Cardiac septum (tissue), 1 donor: ENCODE results near the gene PRDM5. TPM values are rescaled to one million over a fixed set of nuclear protein-coding genes. Genes with fewer than 3 reads are reported as not detected.

Experiments
- DNase-seq: peaks from one replicate; pipeline ENCODE4 v3.0.0-alpha.2; 2020; ENCODE audit warnings: low spot score
- intact Hi-C: fragments of 100-400 bp; cut with DNase I; formaldehyde crosslinking; loops from one replicate; pipeline ENCODE4 v1.14.0; 2022
- total RNA-seq: library from RNA; stranded (reverse); fragmentation: NEBNext Ultra II Directional; extraction: Animal tissue kit (Norgen Biotek cat#: 25700); gene quantifications from one replicate; pipeline ENCODE4 v1.2.1, GENCODE V29; 2021
- donor health status: DM: no; HTN: no; CAD: no.

The PRDM5 gene
- total RNA-seq, 1 donor from 2014 or later = 24.3 TPM

GRCh38 chr4:120725639-120726580 lies 196.6 kb downstream of the PRDM5 start:
- intact Hi-C loops = no loop called here
- no peak for DNase-seq

GRCh38 chr4:120724656-120725055 lies 197.9 kb downstream of the PRDM5 start:
- intact Hi-C loops = loop anchor here (5.0 kb wide), 2 partner anchors 103 to 198 kb away; partner anchors contain the start of gene PRDM5

GRCh38 chr4:120723986-120724385 lies 198.5 kb downstream of the PRDM5 start:
- intact Hi-C loops = loop anchor here (5.0 kb wide), 2 partner anchors 103 to 198 kb away; partner anchors contain the start of gene PRDM5
- no peak for DNase-seq

More at GRCh38 chr4:120724656-120725055, 197.9 kb downstream of the PRDM5 start:
- DNase-seq = no peak

GRCh38 chr4:120723105-120723504 lies 199.4 kb downstream of the PRDM5 start:
- DNase-seq = no peak
- intact Hi-C loops = loop anchor here (5.0 kb wide), 2 partner anchors 104 to 199 kb away; partner anchors contain the start of gene PRDM5

- no peak for DNase-seq
- intact Hi-C loops = loop anchor here (5.0 kb wide), 2 partner anchors 105 to 200 kb away; partner anchors contain the start of gene PRDM5
Measured at GRCh38 chr4:120722655-120723054, 199.9 kb downstream of the PRDM5 start.

- intact Hi-C loops = loop anchor here (5.0 kb wide), 2 partner anchors 107 to 202 kb away; partner anchors contain the start of gene PRDM5
- DNase-seq = no peak
Measured at GRCh38 chr4:120720354-120720934, 202.1 kb downstream of the PRDM5 start.

GRCh38 chr4:120718979-120719566 lies 203.5 kb downstream of the PRDM5 start:
- no peak for DNase-seq

GRCh38 chr4:120716346-120716745 lies 206.2 kb downstream of the PRDM5 start:
- intact Hi-C loops = loop anchor here (10.0 kb wide), 2 partner anchors 378 to 552 kb away; no protein-coding TSS in a partner anchor
- DNase-seq = no peak

More at GRCh38 chr4:120718979-120719566, 203.5 kb downstream of the PRDM5 start:
- intact Hi-C loops = loop anchor here (10.0 kb wide), 2 partner anchors 376 to 554 kb away; no protein-coding TSS in a partner anchor

GRCh38 chr4:120714417-120715010 lies 208.0 kb downstream of the PRDM5 start:
- intact Hi-C loops = loop anchor here (10.0 kb wide), 2 partner anchors 380 to 550 kb away; no protein-coding TSS in a partner anchor
- DNase-seq = no peak

GRCh38 chr4:120709991-120710390 lies 212.5 kb downstream of the PRDM5 start:
- intact Hi-C loops = loop anchor here (10.0 kb wide), 2 partner anchors 385 to 545 kb away; no protein-coding TSS in a partner anchor
- DNase-seq = no peak

GRCh38 chr4:120704538-120704937 lies 218.0 kb downstream of the PRDM5 start:
- no peak for DNase-seq
- intact Hi-C loops = no loop called here

GRCh38 chr4:120703908-120704307 lies 218.6 kb downstream of the PRDM5 start:
- intact Hi-C loops = no loop called here
- no peak for DNase-seq

GRCh38 chr4:120699354-120699753 lies 223.2 kb downstream of the PRDM5 start:
- intact Hi-C loops = no loop called here
- DNase-seq = no peak

- no peak for DNase-seq
- intact Hi-C loops = no loop called here
Measured at GRCh38 chr4:120694973-120695372, 227.6 kb downstream of the PRDM5 start.

GRCh38 chr4:120693816-120694215 lies 228.7 kb downstream of the PRDM5 start:
- DNase-seq = no peak
- intact Hi-C loops = no loop called here

GRCh38 chr4:120692964-120693363 lies 229.6 kb downstream of the PRDM5 start:
- intact Hi-C loops = no loop called here

GRCh38 chr4:120691536-120691935 lies 231.0 kb downstream of the PRDM5 start:
- no peak for DNase-seq

More at GRCh38 chr4:120692964-120693363, 229.6 kb downstream of the PRDM5 start:
- DNase-seq = no peak

GRCh38 chr4:120691106-120691505 lies 231.4 kb downstream of the PRDM5 start:
- intact Hi-C loops = no loop called here
- DNase-seq = no peak

More at GRCh38 chr4:120691536-120691935, 231.0 kb downstream of the PRDM5 start:
- intact Hi-C loops = no loop called here

GRCh38 chr4:120688791-120689190 lies 233.7 kb downstream of the PRDM5 start:
- intact Hi-C loops = no loop called here
- DNase-seq = no peak
